GM12878 (cell line): ENCODE data around the gene FAM200B. TPM values are rescaled to one million over a fixed set of nuclear protein-coding genes. Genes with fewer than 3 reads are reported as not detected.

Experiments used
- ATAC-seq: fragments of 200-7000 bp; cut with Tn5 transposase; 3 replicates; pipeline ENCODE4 v1.9.1; 2020; ENCODE audit warnings: mild to moderate bottlenecking, moderate library complexity
- BruUV-seq: library from RNA; stranded (reverse); fragments of 400-500 nt; replicated peaks from 2 replicates; lab custom pipeline; 2021; lab: Mats Ljungman, UMichigan
- CTCF ChIA-PET: fragments of 300-600 bp; sonication (Branson Sonifier 250); formaldehyde crosslinking; extraction: SDS; loops from one replicate; lab custom pipeline; 2021; ENCODE audit warnings: inconsistent platforms; lab: Yijun Ruan, JAX
- POLR2A ChIA-PET: fragments of 350-600 bp; formaldehyde crosslinking; extraction: SDS; loops from one replicate; lab custom pipeline; 2021; ENCODE audit warnings: inconsistent platforms; lab: Charles Lee
- RAD21 ChIA-PET: fragments of 300-600 bp; sonication (Branson Sonifier 250); formaldehyde crosslinking; loops from one replicate; lab custom pipeline; 2023; ENCODE audit warnings: antibody characterized with exemption; ENCODE audit not compliant: unreplicated experiment; lab: Charles Lee
- SMC1A ChIA-PET: fragments of 300-600 bp; sonication (Branson Sonifier 250); formaldehyde crosslinking; loops from one replicate; lab custom pipeline; 2023; ENCODE audit not compliant: unreplicated experiment, uncharacterized antibody; lab: Charles Lee
- DNase-seq: peaks from one replicate; pipeline ENCODE4 v3.0.0-alpha.2; 2011; ENCODE audit warnings: low read depth, low spot score
- FAIRE-seq: peaks from 3 replicates; lab custom pipeline; 2011; peaks lifted over from hg19 to GRCh38; lab: Jason Lieb, UNC
- H2AFZ ChIP-seq: 2 replicates; pipeline ENCODE4 v1.6.0; 2011; ENCODE audit warnings: low read depth, low read length, control low read depth; ENCODE audit not compliant: control insufficient read depth
- H3K27ac ChIP-seq: 2 replicates; pipeline ENCODE4 v1.5.1; 2011; ENCODE audit warnings: control low read depth; ENCODE audit not compliant: control insufficient read depth, insufficient read depth
- H3K27me3 ChIP-seq, 2 experiments: replicated peaks in 1 of 2; 2 replicates each; pipeline versions ENCODE4 v1.6.0 to v1.6.1; 2011; ENCODE audit warnings: low read length in 1 of 2; ENCODE audit not compliant: control insufficient read depth in 2 of 2, insufficient read depth in 2 of 2
- H3K36me3 ChIP-seq, 2 experiments: 2 replicates each; pipeline ENCODE4 v1.5.1; 2011; ENCODE audit warnings: low read length in 1 of 2; ENCODE audit not compliant: control insufficient read depth in 2 of 2, insufficient read depth in 2 of 2
- H3K4me1 ChIP-seq: 2 replicates; pipeline ENCODE4 v1.6.1; 2011; ENCODE audit warnings: mild to moderate bottlenecking, low read length, moderate library complexity, mixed read lengths; ENCODE audit not compliant: control insufficient read depth, insufficient read depth
- H3K4me2 ChIP-seq: 2 replicates; pipeline ENCODE4 v1.6.0; 2011; ENCODE audit warnings: control low read depth; ENCODE audit not compliant: control insufficient read depth, insufficient read depth
- H3K4me3 ChIP-seq: fragments of 200-600 bp; sonication (generic); 2 replicates; pipeline ENCODE4 v1.5.1; 2016
- H3K79me2 ChIP-seq: 2 replicates; pipeline ENCODE4 v1.6.0; 2011; ENCODE audit warnings: low read length; ENCODE audit not compliant: control insufficient read depth, insufficient read depth
- H3K9ac ChIP-seq: 2 replicates; pipeline ENCODE4 v1.8.0; 2011; ENCODE audit warnings: low read length, control low read depth, mixed read lengths; ENCODE audit not compliant: control insufficient read depth, insufficient read depth
- H3K9me3 ChIP-seq: replicated peaks from 3 replicates; pipeline ENCODE4 v1.5.1; 2011; ENCODE audit warnings: mild to moderate bottlenecking, low read length; ENCODE audit not compliant: control insufficient read depth, insufficient read depth
- H4K20me1 ChIP-seq: 2 replicates; pipeline ENCODE4 v1.6.0; 2011; ENCODE audit not compliant: control insufficient read depth, insufficient read depth
- TBL1XR1 ChIP-seq: IDR thresholded peaks from 2 replicates; pipeline ENCODE4 v1.6.1; 2012; ENCODE audit warnings: low read depth, low read length, improper control_type of control experiment
- WGBS: methylation state at CpG from one replicate; pipeline ENCODE4 v1.1.6; 2016; ENCODE audit warnings: low lambda C conversion rate; ENCODE audit not compliant: insufficient replicate concordance, insufficient coverage; ENCODE audit errors: missing lambda C conversion rate; 5-methylcytosine and 5-hydroxymethylcytosine counted together
- in situ Hi-C: fragments of 300-500 bp; cut with MboI; formaldehyde crosslinking; loops from 9 replicates; pipeline ENCODE4 v1.14.3; 2018; ENCODE audit warnings: mixed read lengths
- intact Hi-C: fragments of 100-400 bp; cut with micrococcal nuclease; formaldehyde crosslinking; loops from one replicate; pipeline ENCODE4 v1.14.2; 2022; ENCODE audit not compliant: unreplicated experiment
- polyA plus RNA-seq, 11 experiments: library from polyadenylated mRNA; depleted of rRNA in 4 of 11; unstranded in 6 of 11; stranded (reverse) in 5 of 11; fragments of >200 nt; fragmentation: Nextera tagmentation in 4 of 11; fragmentation: Illumina TruSeq in 1 of 11; extraction: Ambion mirVana in 4 of 11; extraction: Trizol in 1 of 11; gene quantifications; 1 replicate in 1 of 11; 2 replicates in 10 of 11; pipeline versions ENCODE4 v1.2.1 to v1.2.3, GENCODE V29; 2011 to 2016; ENCODE audit warnings: inconsistent platforms in 2 of 11, missing spikeins in 2 of 11, low read depth in 1 of 11
- total RNA-seq, 4 experiments: library from RNA; depleted of rRNA in 3 of 4; stranded (reverse); fragments of >200 nt in 3 of 4; fragmentation: Illumina TruSeq in 1 of 4; extraction: Trizol in 1 of 4; gene quantifications; 2 replicates each; pipeline versions ENCODE4 v1.2.1 to v1.2.3, GENCODE V29; 2013 to 2021
- TF ChIP-seq, protein P1 (sequence below), 3 experiments: IDR thresholded peaks in 2 of 3; conservative IDR thresholded peaks in 1 of 3; 2 replicates each; pipeline ENCODE4 v1.5.1; 2011; ENCODE audit warnings: low read depth in 3 of 3, low read length in 3 of 3, mild to moderate bottlenecking in 3 of 3, control low read depth in 2 of 3, moderate library complexity in 2 of 3, inconsistent platforms in 1 of 3, mixed read lengths in 1 of 3; ENCODE audit not compliant: control insufficient read depth in 2 of 3, insufficient read depth in 1 of 3; ENCODE audit errors: extremely low read depth in 1 of 3

FAM200B gene
- total and polyA plus RNA-seq, 10 of the 15 experiments (the other 5 are each of a cell fraction or from before 2014, with no cell fraction given): 13.8 to 48.5 (median 25.5) TPM

GRCh38 chr4:15737255-15737654, 55.6 kb downstream of the FAM200B start:
- ChIA-PET POLR2A (interaction anchor here (0.5 to 0.8 kb wide), 2 partner anchors 10 to 40 kb away, joined by 3 to 4 read pairs; no protein-coding TSS in a partner anchor), CTCF (interaction anchor here (0.7 to 3.6 kb wide), 13 partner anchors 11 to 261 kb away, joined by 3 to 33 read pairs (median 6); no protein-coding TSS in a partner anchor)
- H3K4me2 ChIP-seq: no peak overlapping the region
- no peaks in the 10 kb centered on the region for H3K4me1 ChIP-seq
- no peak for DNase-seq
- 0 out of 3 replicates have a peak, but pooled peaks have one; percentile 31 for ATAC-seq
- no peak overlapping the region for H3K9ac ChIP-seq
- H2AFZ ChIP-seq: no peak overlapping the region
- no peak for TF ChIP-seq TBL1XR1
- TF ChIP-seq, protein P1, sequence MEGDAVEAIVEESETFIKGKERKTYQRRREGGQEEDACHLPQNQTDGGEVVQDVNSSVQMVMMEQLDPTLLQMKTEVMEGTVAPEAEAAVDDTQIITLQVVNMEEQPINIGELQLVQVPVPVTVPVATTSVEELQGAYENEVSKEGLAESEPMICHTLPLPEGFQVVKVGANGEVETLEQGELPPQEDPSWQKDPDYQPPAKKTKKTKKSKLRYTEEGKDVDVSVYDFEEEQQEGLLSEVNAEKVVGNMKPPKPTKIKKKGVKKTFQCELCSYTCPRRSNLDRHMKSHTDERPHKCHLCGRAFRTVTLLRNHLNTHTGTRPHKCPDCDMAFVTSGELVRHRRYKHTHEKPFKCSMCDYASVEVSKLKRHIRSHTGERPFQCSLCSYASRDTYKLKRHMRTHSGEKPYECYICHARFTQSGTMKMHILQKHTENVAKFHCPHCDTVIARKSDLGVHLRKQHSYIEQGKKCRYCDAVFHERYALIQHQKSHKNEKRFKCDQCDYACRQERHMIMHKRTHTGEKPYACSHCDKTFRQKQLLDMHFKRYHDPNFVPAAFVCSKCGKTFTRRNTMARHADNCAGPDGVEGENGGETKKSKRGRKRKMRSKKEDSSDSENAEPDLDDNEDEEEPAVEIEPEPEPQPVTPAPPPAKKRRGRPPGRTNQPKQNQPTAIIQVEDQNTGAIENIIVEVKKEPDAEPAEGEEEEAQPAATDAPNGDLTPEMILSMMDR (IDR thresholded peaks at IDR 0.05 in 2 of 3, conservative IDR thresholded peaks at IDR 0.05 in 1 of 3; ENCODE audit: control insufficient read depth in 2 of 3, extremely low read depth in 1 of 3, insufficient read depth in 1 of 3, low read depth in 3 of 3, low read length in 3 of 3): peak in 2 of 3 experiments; percentile 15 to 32; a peak in 2 of 6 replicates
- TF ChIP-seq, all 136 proteins: peak for 1
- Histone ChIP-seq H4K20me1 (no peaks in the 10 kb centered on the region), H3K9me3 (no peaks in the 10 kb centered on the region; the same call in 2 of the 3 replicates), H3K79me2 (no peaks in the 10 kb centered on the region), H3K4me3 (no peak overlapping the region), H3K27me3 (no peaks in the 10 kb centered on the region; a peak in 1 of 4 replicates), H3K36me3 (no peaks in the 10 kb centered on the region), H3K27ac (no peak overlapping the region)
- no TSS peak for BruUV-seq
- intact Hi-C loops (no loop called here), in situ Hi-C loops (no loop called here)
- 0% methylated on average over 3 of the region's 3 CpGs for WGBS
- ChIA-PET RAD21 (interaction anchor here (1.0 to 3.5 kb wide), 6 partner anchors 20 to 219 kb away, joined by 4 to 16 read pairs (median 5); no protein-coding TSS in a partner anchor), SMC1A (interaction anchor here (0.7 to 3.2 kb wide), 6 partner anchors 10 to 146 kb away, joined by 3 to 17 read pairs (median 4); partner anchors contain the start of gene CD38)
- FAIRE-seq: no peak
